IPS-18a (cell line): Measurements from ENCODE around the gene TMCO5A.

Experiments
- H3K27ac ChIP-seq: one replicate; pipeline ENCODE4 v1.5.1; 2013; ENCODE audit warnings: low read length
- H3K27me3 ChIP-seq: one replicate; pipeline ENCODE4 v1.6.1; 2013; ENCODE audit warnings: mild to moderate bottlenecking, low read length; ENCODE audit not compliant: control insufficient read depth, insufficient read depth
- H3K36me3 ChIP-seq: one replicate; pipeline ENCODE4 v1.6.1; 2013; ENCODE audit warnings: low read depth, low read length; ENCODE audit not compliant: control insufficient read depth
- H3K4me1 ChIP-seq: one replicate; pipeline ENCODE4 v1.6.1; 2013; ENCODE audit warnings: low read depth, low read length; ENCODE audit not compliant: control insufficient read depth
- H3K4me3 ChIP-seq: one replicate; pipeline ENCODE4 v1.5.1; 2013; ENCODE audit warnings: low read length
- H3K9ac ChIP-seq: one replicate; pipeline ENCODE4 v1.6.1; 2013; ENCODE audit warnings: mild to moderate bottlenecking, low read length, moderate library complexity
- H3K9me3 ChIP-seq: one replicate; pipeline ENCODE4 v1.6.1; 2013; ENCODE audit warnings: low read depth, low read length; ENCODE audit not compliant: control insufficient read depth

TMCO5A gene

GRCh38 chr15:37978231-37978630, 43.8 kb downstream of the TMCO5A start:
- Histone ChIP-seq H3K27ac (no peak overlapping the region), H3K9ac (no peak overlapping the region), H3K4me3 (no peak overlapping the region), H3K4me1 (no peaks in the 10 kb centered on the region), H3K36me3 (no peaks in the 10 kb centered on the region), H3K27me3 (no peaks in the 10 kb centered on the region), H3K9me3 (no peaks in the 10 kb centered on the region)

GRCh38 chr15:37979671-37980409, 45.4 kb downstream of the TMCO5A start:
- no peak overlapping the region for H3K9ac ChIP-seq
- H3K9me3 ChIP-seq: no peaks in the 10 kb centered on the region
- H3K4me1 ChIP-seq: no peaks in the 10 kb centered on the region
- no peak overlapping the region for H3K4me3 ChIP-seq
- no peaks in the 10 kb centered on the region for H3K36me3 ChIP-seq
- H3K27me3 ChIP-seq: no peaks in the 10 kb centered on the region
- no peak overlapping the region for H3K27ac ChIP-seq

GRCh38 chr15:37981201-37981600, 46.8 kb downstream of the TMCO5A start:
- Histone ChIP-seq H3K4me3 (no peak overlapping the region), H3K9ac (no peak overlapping the region), H3K27me3 (no peaks in the 10 kb centered on the region), H3K36me3 (no peaks in the 10 kb centered on the region), H3K27ac (no peak overlapping the region), H3K9me3 (no peaks in the 10 kb centered on the region), H3K4me1 (no peaks in the 10 kb centered on the region)

GRCh38 chr15:37981775-37982174, 47.3 kb downstream of the TMCO5A start:
- no peaks in the 10 kb centered on the region for H3K27me3 ChIP-seq
- no peak overlapping the region for H3K9ac ChIP-seq
- no peak overlapping the region for H3K4me3 ChIP-seq
- no peaks in the 10 kb centered on the region for H3K4me1 ChIP-seq
- H3K36me3 ChIP-seq: no peaks in the 10 kb centered on the region
- no peak overlapping the region for H3K27ac ChIP-seq
- no peaks in the 10 kb centered on the region for H3K9me3 ChIP-seq

- Histone ChIP-seq H3K36me3 (no peaks in the 10 kb centered on the region), H3K27ac (no peak overlapping the region), H3K4me1 (no peaks in the 10 kb centered on the region), H3K4me3 (no peak overlapping the region), H3K27me3 (no peaks in the 10 kb centered on the region), H3K9me3 (peaks cover 8% of the 10 kb centered on the region), H3K9ac (no peak overlapping the region)
Measured at GRCh38 chr15:37984368-37984767, 49.9 kb downstream of the TMCO5A start.

- no peaks in the 10 kb centered on the region for H3K4me1 ChIP-seq
- H3K9me3 ChIP-seq: no peaks in the 10 kb centered on the region
- no peak overlapping the region for H3K4me3 ChIP-seq
- no peaks in the 10 kb centered on the region for H3K36me3 ChIP-seq
- H3K9ac ChIP-seq: no peak overlapping the region
- H3K27me3 ChIP-seq: no peaks in the 10 kb centered on the region
- no peak overlapping the region for H3K27ac ChIP-seq
Measured at GRCh38 chr15:37995461-37996347, 61.3 kb downstream of the TMCO5A start.
